Embryonic facial prominence (tissue), 1 donor: ENCODE data around the gene LHFPL3.

Experiments
- DNase-seq: peaks from one replicate; pipeline ENCODE4 v3.0.0-alpha.2; 2016; ENCODE audit errors: extremely low spot score

The LHFPL3 gene

GRCh38 chr7:104795616-104796398 is 467.4 kb downstream of the LHFPL3 start:
- no peak for DNase-seq

DNA sequence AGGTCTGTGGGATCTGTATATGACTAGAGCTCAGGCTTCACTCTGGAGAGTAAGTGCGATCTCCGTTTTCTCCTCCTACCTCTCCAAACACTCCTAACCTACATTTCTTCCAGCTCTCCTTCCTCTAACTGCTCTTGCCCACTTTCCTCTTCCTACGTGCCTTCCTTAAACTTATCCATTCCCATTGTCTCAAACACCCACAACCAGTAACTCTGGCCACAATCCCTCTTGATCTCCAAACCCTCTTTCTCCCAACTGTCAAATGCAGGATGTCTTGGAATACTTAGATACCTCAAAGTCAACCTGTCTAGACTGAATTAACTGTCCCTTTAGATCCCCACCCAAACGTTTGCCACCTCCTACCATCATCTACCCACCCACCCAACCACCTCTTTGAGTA is 471.9 kb downstream of the LHFPL3 start:
- no peak for DNase-seq

- no peak for DNase-seq
Observed at GRCh38 chr7:104801022-104801421, 472.6 kb downstream of the LHFPL3 start.

- no peak for DNase-seq
Observed at GRCh38 chr7:104803931-104804330, 475.5 kb downstream of the LHFPL3 start.

- no peak for DNase-seq
Observed at GRCh38 chr7:104804696-104805095, 476.3 kb downstream of the LHFPL3 start.

DNA sequence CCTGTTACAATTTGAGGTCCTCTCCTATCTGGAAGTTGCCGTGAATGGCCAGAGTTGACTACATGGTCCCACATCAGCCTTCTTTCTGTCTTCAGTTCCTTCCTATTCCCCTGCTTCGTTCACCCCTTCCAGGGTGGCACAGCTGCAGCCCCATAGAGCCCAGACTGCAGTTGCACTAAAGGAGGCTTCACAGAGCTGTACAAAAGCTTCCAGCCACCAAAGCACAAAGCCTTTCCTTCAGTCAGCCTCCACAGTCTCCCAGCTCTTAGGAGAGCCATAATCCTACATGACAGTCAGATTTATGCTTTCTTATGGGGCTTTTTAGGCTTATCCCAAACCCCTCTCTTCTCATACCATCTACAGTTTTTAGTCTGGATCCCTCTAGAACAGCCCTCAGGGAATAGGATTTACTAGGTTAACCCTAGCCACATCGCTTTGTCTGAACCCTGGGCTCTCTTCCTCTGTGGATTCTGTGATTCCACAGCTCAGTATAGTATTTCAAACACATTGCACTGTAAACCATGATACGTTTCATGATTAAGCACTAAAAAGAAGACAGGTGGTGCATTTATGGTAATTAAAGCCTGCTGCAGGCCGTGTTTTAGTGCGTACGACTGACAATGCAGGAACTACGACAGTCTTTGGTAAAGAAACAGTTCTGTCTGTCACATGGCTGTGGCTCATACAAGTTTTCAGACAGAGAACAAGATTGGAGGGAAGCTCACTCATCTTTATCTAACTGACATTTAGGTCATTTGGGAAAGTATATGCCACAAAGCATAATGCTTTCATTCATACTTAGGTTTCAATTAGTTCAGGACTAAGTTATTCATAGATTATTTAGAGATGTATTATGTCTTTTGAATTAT is 477.3 kb downstream of the LHFPL3 start:
- no peak for DNase-seq

- DNase-seq, result no peak
Observed at GRCh38 chr7:104807671-104808070, 479.3 kb downstream of the LHFPL3 start.

- no peak for DNase-seq
Observed at GRCh38 chr7:104809906-104810305, 481.5 kb downstream of the LHFPL3 start.

- DNase-seq, result no peak
Observed at GRCh38 chr7:104814126-104814525, 485.7 kb downstream of the LHFPL3 start.

DNA sequence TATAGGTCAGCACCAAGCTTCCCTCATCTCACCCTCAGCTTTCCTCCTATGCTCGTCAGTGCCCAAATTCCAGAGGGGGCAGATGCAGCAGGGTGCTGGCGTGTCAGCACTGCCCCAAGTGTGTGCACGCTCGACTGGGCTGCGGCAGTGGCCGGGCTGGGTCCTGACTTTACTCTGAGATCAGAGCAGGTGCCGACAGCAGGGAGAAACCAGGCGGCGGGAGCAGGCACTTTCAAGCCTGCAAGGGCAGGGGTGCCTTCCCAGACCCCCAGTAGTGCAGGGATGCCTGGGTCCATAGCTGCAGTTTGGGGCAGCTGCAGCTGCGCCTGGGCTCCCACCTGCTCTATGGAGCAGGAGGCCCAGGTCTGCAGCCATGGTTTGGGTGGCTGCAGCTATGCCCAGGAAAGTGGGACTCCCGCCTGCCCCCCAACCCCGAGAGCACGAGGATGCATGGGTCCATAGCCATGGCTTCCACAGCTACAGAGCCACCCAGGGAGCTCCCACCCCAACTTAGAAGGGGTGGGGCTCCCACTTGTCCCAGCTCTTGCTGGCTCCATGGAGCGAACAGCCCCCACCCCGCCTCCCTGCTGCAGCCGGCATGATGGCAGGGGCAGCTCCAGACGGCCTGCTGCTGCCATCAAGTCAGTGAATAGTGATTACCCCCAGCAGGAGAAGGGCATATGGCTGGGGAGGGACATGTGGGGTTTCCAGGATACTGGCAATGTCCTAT is 486.4 kb downstream of the LHFPL3 start:
- no peak for DNase-seq

- no peak for DNase-seq
Observed at GRCh38 chr7:104816537-104816936, 488.1 kb downstream of the LHFPL3 start.

DNA sequence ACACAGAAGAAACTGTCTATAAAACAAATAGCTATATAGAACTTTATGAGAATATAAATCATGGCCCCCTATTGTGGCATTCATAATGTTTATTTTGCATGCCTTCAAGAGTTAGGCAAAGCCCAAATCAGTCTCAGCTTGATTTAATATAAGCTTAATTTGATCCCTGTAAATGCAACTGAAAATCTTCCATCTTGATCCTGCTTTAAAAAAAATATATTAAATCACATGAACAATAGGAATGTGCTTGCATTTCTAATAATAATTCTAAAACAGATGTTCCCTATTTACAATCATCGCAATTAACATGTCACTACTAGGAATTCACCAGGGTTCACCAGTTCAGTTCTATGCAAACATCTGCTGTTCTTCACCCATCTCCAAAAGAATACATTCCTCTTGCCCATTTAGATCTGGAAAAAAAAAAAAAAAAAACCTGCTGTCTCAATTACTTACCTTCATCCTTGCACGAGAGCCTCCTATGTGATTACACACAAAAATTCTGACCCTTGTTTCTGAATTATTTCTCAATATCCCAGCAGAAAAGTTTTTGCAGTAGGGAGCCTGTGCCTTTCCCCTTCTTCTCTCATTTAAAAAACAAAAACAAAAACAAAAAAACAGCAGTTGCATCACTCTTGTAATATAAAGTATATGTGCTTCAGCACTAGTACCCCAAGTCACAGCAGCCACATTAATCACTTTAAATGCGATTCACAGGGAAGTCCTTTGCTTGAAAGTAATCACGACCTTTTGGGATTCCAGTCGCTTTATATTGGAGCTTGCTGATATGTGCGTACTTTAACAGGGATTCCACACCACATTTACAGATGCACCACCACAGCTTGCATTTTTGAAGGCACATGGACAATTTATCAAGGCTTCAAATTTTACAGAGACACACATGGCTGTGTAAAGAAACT is 490.8 kb downstream of the LHFPL3 start:
- peak; percentile 29 for DNase-seq

DNA sequence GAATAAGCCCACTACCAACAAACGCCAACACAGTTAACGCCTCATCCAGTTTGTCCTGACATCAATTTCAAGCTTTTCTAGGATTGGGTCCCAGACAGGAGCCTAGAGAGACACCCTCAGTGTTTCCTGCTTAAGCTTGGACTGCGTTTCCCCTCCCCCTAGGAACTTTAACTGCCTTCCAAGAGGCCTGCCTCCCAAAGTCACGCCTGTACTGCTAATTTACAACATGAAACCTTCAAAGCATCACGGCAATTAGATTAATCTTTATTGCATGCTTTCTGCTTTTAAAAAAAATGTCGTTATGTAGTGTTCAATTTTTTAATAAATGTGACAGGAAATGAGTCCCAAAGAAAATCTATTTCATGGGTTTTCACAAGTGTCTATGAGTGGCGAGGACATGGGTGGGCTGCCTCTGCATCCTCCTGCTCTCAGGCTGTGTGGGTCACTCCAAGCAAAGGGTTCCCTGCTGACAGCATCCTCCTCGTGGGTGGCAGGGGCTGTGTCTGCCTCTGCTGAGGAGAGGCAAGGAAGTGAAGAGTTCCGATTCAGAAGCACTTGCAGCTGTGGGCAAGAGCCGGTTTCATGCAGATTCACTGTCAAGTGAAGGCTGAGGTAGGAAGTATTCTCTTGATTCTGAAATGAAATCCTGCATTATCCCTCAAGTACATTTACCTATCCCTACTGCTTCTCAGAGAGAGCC is 492.6 kb downstream of the LHFPL3 start:
- DNase-seq, result no peak

DNA sequence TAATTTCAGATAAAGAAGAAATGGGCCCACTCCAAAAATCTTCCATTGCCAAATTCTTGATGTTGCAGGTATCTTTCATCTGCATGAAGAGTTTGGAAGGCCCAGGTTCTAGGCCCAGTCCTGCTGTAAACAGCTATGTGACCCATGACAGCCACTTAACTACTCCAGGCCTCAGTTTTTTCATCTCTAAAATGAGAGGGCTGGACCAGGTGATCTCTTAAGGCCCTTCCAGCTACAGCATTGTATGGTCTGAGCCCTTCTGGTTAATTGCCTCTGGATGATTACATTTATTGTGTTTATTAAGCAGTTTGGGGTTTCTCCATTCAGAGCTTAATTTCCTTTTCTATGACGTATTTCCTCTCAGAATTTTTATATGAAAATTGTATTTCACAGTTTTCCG is 494.8 kb downstream of the LHFPL3 start:
- no peak for DNase-seq

DNA sequence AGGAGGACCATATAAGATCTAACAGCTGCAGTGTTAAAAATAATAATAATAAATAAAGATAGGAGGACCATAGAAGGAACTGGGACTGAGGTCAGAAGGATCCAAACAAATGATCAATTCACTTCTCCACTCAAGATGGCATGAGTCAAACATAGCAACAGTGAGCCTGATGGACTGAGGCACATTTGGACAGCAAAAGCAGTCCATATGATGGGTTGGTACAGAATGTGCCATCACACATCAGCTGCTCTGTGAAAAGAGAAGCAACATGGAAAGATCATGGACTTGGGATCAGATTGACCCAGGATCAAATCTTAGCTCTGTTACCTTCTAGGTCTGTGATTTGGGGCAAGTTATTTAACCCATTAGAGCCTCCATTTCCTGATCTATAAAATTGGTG is 496.7 kb downstream of the LHFPL3 start:
- no peak for DNase-seq

- DNase-seq, result no peak
Observed at GRCh38 chr7:104826135-104826534, 497.7 kb downstream of the LHFPL3 start.

- DNase-seq, result no peak
Observed at GRCh38 chr7:104836976-104837375, 508.6 kb downstream of the LHFPL3 start.

GRCh38 chr7:104838537-104839299 is 510.3 kb downstream of the LHFPL3 start:
- no peak for DNase-seq

GRCh38 chr7:104839842-104840241 is 511.4 kb downstream of the LHFPL3 start:
- no peak for DNase-seq

- no peak for DNase-seq
Observed at GRCh38 chr7:104841798-104842197, 513.4 kb downstream of the LHFPL3 start.
